B cell (primary cell): ENCODE results near the gene ZDHHC20.

Source experiments
- EZH2 ChIP-seq: IDR thresholded peaks from 2 replicates; pipeline ENCODE4 v1.6.1; 2012; ENCODE audit warnings: borderline replicate concordance, low read depth, mild to moderate bottlenecking, moderate library complexity, low read length; ENCODE audit not compliant: insufficient read depth, poor library complexity, severe bottlenecking
- TF ChIP-seq, protein P1 (sequence below): fragments of 200-600 bp; IDR thresholded peaks from one replicate; pipeline ENCODE4 v1.8.0; 2022; ENCODE audit warnings: antibody characterized with exemption, mild to moderate bottlenecking

- TF ChIP-seq, protein P1, sequence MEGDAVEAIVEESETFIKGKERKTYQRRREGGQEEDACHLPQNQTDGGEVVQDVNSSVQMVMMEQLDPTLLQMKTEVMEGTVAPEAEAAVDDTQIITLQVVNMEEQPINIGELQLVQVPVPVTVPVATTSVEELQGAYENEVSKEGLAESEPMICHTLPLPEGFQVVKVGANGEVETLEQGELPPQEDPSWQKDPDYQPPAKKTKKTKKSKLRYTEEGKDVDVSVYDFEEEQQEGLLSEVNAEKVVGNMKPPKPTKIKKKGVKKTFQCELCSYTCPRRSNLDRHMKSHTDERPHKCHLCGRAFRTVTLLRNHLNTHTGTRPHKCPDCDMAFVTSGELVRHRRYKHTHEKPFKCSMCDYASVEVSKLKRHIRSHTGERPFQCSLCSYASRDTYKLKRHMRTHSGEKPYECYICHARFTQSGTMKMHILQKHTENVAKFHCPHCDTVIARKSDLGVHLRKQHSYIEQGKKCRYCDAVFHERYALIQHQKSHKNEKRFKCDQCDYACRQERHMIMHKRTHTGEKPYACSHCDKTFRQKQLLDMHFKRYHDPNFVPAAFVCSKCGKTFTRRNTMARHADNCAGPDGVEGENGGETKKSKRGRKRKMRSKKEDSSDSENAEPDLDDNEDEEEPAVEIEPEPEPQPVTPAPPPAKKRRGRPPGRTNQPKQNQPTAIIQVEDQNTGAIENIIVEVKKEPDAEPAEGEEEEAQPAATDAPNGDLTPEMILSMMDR, result no peak
- no peak for TF ChIP-seq EZH2
Measured at GRCh38 chr13:21328201-21328600, 130.9 kb downstream of the ZDHHC20 start.
